ENCODE data around the gene CNNM1.

CNNM1 gene

GRCh38 chr10:99337311-99337811, 8.2 kb downstream of the CNNM1 start:
- no peak for DNase-seq (ENCODE audit: low read depth, low spot score)

GRCh38 chr10:99337901-99338300, 8.7 kb downstream of the CNNM1 start:
- no peak for DNase-seq (ENCODE audit: low read depth, low spot score)

GRCh38 chr10:99339077-99339476, 9.9 kb downstream of the CNNM1 start:
- DNase-seq (ENCODE audit: low read depth, low spot score) = no peak

DNA sequence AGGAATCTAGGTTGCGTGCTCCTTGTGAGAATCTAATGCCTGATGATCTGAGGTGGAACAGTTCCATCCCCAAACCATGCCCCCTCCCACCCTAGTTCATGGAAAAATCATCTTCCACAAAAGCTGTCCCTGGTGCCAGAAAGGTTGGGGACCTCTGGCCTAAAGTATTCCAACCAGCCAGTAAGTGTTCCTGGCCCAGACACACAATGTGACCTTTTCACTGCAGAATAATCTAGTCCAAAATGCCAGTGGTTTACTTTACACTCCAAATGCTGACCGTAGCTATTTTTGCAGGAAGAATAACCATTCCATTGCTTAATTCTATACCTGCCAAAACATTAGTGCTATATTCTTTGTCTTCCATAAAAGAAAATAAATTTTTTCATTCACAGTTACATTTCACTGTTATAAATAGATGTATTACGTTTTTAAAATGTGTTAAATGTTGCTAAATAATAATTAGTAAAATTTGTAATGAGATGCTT, 10.4 kb downstream of the CNNM1 start:
- no peak for DNase-seq (ENCODE audit: low read depth, low spot score)

DNA sequence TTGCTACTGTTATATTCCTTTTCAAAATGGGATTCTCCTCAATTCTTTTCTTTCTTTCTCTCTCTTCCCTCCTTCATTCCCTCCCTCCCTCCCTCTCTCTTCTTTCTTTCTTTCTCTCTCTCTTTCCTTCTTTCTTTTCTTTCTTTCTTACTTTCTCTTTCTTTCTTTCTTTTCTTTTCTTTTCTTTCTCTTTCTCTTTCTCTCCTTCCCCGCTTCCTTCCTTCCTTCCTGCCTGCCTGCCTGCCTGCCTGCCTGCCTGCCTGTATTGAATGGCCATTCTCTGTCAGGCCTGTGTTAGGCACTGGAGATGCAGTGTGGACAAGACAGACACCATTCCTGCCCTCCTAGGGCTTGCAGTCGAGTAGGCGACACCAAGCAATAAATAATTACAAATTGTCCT, 11.5 kb downstream of the CNNM1 start:
- DNase-seq (ENCODE audit: low read depth, low spot score) = no peak

GRCh38 chr10:99341248-99341647, 12.1 kb downstream of the CNNM1 start:
- no peak for DNase-seq (ENCODE audit: low read depth, low spot score)

GRCh38 chr10:99341860-99342490, 12.8 kb downstream of the CNNM1 start:
- DNase-seq (ENCODE audit: low read depth, low spot score) = no peak

DNA sequence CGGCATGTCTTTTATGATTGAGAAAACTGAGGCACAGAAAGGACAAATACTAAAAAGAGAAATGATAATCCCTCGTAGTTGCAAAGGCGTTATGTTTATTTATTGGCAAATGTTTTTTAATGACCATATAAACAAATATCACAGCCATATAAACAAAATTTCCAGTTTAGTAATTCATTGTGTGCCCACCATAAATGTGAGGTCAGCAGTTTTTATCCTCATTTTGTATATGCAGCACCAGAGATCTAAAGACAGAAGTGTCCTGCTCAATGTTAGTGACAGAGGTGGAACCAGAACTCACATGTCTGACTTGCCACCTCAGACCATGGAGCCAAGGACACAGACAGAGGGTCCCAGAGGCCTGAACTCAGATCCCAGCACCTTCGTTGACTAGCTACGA, 14.1 kb downstream of the CNNM1 start:
- DNase-seq (ENCODE audit: low read depth, low spot score) = no peak

GRCh38 chr10:99344715-99345114, 15.6 kb downstream of the CNNM1 start:
- DNase-seq (ENCODE audit: low read depth, low spot score) = no peak

DNA sequence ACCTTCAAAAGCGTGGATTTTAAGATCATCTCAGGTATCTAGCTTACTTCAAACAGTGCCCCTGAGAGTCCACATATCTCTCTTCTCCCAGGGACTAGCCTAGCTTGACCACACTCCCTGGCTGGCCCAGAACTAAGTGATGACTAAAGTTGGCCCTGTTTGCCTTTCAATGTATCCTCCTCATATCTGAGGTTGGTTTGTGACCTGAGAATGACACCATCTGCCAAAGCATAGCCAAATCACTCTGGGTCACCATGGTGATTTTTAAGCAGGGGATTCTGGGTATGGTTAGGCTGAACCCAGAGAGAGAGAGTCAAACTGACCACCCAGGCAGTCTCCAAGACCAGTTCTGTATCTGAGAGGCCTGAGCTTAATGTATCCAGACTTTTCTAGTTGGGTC, 16.2 kb downstream of the CNNM1 start:
- DNase-seq (ENCODE audit: low read depth, low spot score) = no peak

- no peak for DNase-seq (ENCODE audit: low read depth, low spot score)
Observed at GRCh38 chr10:99346247-99346646, 17.1 kb downstream of the CNNM1 start.

GRCh38 chr10:99347672-99348071, 18.5 kb downstream of the CNNM1 start:
- DNase-seq (ENCODE audit: low read depth, low spot score) = no peak

GRCh38 chr10:99353182-99353581, 24.0 kb downstream of the CNNM1 start:
- DNase-seq (ENCODE audit: low read depth, low spot score) = no peak

- DNase-seq (ENCODE audit: low read depth, low spot score) = no peak
Observed at GRCh38 chr10:99357691-99358090, 28.5 kb downstream of the CNNM1 start.

GRCh38 chr10:99358101-99358500, 28.9 kb downstream of the CNNM1 start:
- no peak for DNase-seq (ENCODE audit: low read depth, low spot score)

DNA sequence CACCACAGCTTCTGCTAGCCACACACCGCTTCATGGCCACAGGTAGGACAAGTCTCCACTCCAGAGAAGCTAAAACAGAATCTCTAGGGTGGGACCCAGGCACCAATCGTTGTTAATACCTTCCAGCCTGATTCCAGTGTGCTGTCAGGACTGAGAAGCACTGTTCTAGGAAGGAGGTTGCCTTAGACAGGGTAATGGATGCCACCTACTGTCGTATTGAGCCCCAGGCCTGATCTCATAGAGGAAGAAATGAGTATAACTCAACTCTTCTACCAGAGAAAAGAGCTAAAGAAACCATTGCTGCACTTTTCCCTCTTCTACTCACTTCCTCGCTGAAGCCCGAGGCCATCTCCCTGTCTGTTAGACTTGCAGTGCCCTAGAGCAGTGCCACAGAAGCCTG, 31.8 kb downstream of the CNNM1 start:
- no peak for DNase-seq (ENCODE audit: low read depth, low spot score)

DNA sequence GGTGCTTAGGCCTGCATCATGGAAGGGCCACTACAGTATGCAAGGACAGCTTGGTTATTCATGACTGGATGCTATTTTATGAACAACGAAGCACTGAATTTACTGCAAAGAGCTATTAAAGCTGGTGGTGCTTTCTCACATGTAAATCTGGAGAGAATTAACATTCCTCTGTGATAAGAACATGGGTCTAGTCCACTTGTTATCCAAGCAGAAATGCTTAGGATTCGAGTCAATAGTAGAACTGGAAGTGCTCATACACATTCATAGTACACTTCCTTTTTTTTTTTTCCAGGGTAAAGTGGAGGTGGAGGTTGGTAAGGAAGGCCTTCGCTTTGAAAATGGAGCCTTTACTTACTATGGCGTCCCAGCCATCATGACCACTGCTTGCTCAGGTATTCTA, 35.0 kb downstream of the CNNM1 start:
- DNase-seq (ENCODE audit: low read depth, low spot score) = no peak

DNA sequence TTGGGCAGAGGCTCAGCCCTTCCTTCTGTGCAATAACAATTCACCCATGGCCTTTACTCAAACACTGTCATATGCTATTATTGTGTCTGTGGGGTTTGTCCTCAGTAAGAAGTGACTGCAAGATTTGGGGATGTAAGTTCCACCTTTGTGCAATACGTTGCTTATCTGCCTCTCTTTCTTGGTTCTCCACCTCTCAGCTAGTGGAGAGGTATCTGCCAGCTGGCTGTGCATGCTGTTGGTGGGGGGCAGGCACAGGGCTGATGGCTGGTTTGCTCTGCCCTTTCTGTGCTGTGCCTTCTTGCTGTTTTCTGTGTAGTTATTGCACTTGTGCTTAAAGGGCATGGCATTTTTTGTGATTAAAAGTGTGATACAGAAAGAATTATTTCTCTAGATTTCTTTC, 36.2 kb downstream of the CNNM1 start:
- DNase-seq (ENCODE audit: low read depth, low spot score) = no peak

GRCh38 chr10:99365736-99366135, 36.6 kb downstream of the CNNM1 start:
- DNase-seq (ENCODE audit: low read depth, low spot score) = no peak

DNA sequence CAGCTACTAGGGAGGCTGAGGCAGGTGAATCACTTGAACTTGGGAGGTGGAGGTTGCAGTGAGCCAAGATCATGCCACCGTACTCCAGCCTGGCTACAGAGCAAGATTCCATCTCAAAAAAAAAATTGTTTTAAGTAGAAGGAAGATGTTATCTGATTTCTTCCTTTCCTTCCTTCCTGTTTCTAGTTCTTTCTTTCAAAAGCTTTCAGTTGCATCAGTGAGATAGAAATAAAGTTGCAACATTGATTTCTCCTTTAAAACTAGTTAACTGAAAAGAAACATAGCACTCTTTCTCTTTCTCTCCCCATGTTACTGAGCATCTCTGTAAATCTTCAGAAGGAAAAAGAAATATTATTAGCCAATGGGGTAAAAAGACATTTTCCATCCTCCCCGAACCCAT, 37.5 kb downstream of the CNNM1 start:
- no peak for DNase-seq (ENCODE audit: low read depth, low spot score)

DNA sequence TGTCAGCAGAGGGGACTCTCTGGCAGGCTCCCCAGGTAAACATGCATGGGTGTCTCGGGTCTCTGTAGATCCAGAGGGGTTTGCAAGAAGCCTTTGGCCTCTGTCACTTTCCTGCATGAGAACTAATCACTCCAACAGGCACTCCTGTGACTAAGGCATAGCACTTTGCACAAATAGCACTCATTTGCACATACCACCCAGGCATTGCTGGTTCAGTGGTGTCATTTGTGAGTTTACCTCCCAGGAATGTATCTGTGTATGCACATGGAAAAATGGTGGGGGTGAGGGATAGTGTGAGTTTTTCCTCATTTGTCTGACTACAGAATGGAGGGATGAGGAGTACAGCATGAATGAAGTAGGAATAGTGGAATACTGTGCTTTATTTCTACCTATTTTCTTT, 39.5 kb downstream of the CNNM1 start:
- DNase-seq (ENCODE audit: low read depth, low spot score) = no peak

- DNase-seq (ENCODE audit: low read depth, low spot score) = no peak
Observed at GRCh38 chr10:99369126-99369525, 40.0 kb downstream of the CNNM1 start.

- DNase-seq (ENCODE audit: low read depth, low spot score) = no peak
Observed at GRCh38 chr10:99369551-99369950, 40.4 kb downstream of the CNNM1 start.

- DNase-seq (ENCODE audit: low read depth, low spot score) = no peak
Observed at GRCh38 chr10:99370993-99371392, 41.8 kb downstream of the CNNM1 start.
